ENCODE measurements around the gene NOTCH2.

The NOTCH2 gene

DNA sequence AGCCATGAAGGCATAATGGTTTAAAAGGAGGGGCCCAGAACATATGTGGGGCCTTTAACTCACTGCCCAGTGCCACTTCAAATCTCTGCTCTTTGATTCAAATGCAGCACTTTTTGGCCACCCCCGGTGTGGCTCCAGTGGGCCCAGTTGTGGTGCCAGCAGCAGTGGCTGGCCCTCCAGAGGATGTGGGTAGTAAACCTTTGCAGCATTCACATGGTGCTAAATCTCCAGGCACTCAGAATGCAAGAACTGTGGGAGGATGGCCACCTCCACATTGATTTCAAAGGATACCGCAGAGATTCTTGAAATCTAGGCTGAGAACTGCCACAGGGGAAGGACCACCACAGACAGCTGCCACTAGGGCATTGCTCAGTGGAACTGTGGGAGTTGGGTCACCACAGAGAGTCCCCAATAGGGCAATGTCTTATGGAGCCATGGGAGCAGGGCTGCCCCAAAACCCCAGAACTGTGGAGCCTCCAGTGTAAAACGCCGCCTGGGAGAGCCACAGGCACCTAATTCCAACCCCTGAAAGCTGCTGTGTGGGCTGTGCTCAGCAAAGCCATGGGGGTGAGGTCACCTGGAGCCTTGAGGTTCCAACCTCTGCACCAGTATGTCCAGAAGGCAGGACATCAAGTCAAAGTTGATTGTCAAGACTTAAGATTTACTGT, 166.6 kb downstream of the NOTCH2 start:
- DNase-seq, result no peak

DNA sequence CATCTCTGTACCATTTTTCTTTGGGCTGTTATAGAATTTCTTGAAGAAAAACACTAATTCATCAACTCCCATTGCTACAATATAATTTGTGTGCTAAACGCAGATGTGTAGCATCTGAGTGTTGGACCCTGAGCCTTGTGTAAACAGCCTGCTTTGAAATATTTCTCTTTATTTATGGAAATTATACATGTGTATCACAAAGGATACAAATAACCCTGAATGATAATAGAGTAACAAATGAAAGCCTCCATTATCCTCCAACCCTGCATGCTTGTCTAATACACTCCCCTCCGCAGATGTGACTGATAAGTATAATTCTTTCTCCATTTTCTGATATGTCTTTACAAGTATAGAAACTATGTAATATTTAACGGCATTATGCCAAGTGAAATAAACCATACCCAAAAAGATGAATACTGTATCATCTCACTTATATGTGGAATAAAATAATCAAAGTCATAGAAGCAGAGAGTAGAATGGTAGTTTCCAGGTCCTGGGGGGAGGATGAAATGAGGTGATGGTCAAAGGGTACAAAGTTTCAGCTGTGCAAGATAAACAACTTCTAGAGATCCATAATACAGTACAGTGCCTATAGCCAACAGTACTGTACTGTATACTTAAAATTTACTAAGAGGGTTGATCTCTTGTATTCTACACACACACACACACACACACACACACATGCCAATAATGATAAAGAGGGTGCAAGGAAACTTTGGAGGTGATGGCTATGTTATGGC, 170.3 kb downstream of the NOTCH2 start:
- DNase-seq, result no peak

DNA sequence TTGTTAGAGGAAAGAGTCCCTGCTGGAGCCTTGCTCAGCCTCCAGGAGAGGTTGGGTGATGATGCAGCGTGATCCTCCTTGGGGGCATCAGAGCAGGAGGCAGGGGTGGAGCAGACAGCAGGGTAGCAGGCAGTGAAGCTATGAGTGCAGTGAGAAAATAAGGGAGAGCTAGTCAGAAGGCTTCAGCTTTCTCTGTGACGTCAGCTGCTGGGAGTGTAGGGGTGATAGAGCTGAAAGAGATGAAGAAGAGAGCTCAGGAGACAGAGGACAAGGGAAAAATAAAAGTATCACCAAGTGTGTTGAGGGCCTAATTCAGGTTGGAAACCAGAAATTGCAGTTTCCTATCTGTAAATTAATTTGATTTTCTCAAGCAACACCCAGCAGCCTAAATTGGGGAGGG, 170.9 kb downstream of the NOTCH2 start:
- DNase-seq, result no peak

DNA sequence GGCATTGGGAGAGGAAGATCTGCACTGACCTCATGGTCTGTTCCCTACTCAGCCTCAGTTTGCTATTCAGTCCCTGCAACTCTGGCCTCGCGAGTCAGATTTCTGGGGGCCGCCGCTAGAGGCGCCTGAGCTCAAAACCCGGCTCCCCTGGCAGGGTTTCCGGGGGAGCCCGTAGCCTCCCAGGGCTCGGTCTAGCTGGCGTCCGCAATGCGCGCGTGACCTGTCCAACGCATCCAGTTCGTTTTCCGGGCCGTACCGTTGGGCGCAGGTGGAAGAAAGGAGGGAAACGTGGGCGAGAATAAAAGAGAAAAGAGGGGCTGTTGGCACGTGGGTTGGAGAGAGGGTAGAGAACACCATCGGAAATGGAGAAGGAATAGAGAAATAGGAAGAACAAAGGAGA, 173.2 kb downstream of the NOTCH2 start, which contains the start of gene ADAM30:
TSS of gene ADAM30 (minus strand) at position 213 of the 400 bp plus-strand sequence. CDS start at position 34, 179 bp downstream.
- no peak for DNase-seq

DNA sequence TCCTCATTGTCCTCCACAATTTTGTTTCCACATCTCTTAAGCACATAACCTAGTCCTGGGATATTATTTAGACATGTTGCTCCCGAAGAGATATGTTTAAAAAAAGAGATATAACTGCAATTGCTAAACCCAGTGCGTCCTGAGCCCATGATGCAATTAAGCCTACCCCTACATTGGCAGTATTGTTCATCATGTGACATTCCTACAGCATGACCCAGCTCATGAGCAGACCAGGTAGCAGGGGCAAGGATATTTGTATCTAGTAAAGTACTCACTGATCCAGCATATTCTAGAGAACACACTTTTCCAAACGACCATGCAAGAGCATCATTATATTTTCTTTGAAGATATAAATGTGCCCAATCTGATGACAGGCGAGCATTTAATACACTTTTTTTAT, 174.4 kb downstream of the NOTCH2 start:
- no peak for DNase-seq

DNA sequence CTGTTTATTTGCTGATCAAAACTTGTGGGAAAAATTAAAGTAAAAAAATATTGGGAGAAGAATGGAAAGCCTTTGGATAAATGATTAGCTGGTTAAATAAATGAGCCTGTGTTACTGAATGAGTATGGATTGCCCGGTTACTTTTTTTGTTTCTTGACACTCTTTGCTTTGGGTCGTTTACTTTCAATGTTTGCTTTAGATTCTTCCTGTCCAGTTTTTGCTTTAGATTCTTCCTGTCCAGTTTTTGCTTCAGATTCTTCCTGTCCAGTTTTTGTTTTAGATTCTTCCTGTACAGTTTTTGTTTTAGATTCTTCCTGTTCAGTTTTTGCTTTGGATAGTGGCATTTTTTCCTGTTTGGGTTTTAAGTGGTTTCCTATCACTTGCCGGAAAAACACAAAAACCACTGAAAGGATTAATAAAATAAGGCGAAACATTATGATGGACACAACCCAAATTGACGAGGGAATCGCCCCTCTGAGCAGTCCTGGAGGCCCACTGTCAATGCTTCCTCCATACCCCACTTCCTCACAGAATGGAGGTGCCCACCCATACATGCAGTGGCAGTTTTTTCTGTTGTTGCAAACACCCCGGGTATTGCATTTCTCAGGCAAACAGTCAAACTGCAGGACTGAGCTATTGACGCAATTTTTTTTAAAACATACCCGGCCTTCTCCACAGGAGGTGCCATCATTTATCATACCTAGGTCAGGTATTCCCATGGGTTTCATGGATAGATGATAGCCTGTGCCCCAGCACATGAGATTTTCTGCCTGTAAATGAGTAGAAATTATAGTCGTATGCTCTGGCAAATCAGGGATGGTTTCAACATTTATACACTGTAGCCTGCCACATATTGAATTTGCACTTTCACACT, 175.4 kb downstream of the NOTCH2 start:
- no peak for DNase-seq

DNA sequence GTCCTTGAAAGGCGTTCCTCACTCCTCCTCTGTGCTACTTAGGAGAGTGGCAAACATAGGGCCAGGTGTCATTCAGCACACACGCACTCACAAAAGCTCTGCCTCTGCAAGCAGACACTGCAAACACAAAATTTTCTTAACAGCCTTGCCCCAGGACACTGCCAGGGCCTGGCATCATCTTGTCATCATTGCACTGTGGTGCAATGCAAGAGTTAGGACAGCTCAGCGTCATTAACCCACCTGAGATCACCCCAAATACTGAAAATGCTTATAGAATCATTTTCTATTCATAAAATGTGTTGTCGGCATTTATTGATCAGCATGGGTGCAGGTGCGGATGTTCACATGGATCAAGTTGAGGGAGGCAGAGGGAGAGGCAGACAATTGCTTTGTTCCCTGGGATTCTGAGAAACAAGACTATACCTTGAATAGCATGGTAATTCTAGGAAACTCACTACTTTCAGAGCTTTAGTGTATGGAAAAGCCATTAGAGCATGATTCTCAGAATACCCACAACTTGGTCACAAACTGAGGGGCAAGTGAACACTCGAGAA, 176.1 kb downstream of the NOTCH2 start:
- no peak for DNase-seq

DNA sequence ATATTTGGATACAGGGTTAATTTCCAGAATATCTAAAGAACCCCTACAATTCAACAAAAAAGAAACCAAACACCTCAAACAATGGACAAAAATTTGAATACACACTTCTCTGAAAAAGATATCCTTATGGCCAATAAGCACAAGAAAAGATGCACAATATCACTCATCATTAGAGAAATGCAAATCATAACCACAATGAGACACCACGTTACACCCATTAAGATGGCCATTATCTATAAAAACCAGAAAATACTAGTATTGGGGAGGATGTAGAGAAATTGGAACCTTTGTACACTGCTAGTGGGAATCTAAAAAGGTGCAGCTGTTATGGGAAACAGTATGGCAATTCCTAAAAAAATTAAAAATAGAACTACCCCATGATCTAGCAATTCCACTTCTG, 178.1 kb downstream of the NOTCH2 start:
- no peak for DNase-seq

DNA sequence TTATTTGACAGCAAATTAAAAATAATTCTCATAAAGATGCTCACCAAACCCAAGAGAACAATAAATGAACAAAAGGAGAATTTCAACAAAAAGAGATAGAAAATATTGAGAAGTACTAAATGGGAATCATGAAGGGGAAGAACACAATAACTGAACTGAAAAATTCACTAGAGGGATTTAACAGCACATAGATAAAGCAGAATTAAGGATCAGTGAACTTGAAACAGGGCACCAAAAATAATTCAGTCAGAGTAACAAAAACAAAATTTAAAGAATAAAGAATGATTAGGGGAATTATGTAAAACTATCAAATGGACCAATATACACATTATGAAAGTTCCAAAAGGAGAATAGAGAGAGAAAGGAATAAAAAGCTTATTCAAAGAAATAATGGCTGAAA, 181.0 kb downstream of the NOTCH2 start:
- DNase-seq, result no peak

DNA sequence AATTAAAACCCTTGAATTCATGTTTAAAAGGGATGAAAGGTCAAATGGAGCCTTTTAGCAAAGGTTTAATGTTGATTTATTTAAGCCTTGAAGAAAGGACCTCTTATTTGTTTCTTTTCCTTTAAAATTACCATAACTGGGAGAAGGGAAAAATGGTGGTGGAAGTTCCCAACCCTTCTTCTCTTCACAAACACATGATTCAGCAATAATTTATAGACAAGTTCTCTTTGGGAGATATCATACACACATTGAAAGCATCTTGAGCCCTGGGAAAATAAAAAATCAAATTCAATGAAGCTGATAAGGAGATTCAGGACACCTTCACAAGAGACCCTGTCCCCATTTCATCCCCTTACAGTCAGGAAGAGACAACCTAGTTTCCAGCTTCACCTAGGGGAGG, 182.0 kb downstream of the NOTCH2 start:
- DNase-seq, result no peak

DNA sequence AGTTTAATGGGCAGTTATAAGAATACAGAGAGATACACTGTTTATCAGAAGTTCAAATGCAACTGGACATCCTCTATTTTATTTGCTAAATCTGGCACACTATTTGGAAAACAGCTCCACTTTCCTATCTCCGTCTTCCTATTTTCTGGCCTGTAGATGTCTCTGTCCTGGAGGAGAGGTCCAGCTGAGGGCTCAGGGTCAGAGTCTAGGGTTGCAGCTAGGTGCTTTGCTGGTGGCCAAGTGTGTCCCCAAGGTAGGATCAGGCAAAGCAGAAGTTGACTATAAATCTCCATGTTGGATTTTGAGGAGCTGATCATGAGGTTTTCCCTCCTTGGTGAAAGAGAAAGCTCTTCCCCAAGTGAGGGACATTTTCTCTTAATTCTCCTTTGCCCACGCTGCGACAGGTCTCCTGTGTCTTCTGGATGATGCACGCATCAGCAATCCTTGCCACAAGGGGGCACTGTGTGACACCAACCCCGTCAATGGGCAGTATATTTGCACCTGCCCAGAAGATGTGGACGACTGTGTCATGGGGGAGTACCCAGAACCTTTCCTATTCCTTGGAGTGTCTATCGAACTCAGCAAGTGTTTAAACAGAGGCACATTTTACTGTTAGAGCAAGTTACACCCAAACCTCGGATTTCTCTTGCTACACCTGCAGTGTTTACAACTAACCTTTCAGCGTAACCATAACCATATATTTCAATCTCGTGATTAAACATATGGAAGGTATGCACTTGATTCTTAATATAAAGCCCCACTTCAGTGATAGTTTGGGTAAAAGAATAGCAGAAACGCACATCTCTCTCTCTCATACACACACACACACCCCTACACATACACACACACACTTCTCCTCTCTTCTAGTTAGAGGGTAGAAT, 183.3 kb downstream of the NOTCH2 start:
- peak; percentile 29 for DNase-seq

DNA sequence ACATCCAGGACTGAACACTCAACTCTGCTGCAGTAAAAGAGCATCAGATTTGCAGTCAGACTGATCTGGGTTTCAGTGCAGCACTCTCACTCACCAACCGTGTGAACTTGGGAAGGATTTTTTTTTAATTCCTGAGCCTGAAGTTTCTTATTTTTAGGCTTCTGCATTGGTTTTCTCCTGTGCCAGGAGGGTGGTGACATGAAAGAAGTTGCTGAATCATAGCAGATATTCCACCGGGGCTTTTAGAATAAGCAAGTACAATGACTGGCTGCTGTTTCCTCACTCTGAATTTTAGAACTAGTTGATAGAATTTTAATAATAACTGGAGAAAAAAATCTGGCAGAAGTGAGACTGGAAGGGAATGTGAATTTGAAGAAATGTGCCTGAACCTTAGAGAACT, 184.8 kb downstream of the NOTCH2 start:
- DNase-seq, result no peak

DNA sequence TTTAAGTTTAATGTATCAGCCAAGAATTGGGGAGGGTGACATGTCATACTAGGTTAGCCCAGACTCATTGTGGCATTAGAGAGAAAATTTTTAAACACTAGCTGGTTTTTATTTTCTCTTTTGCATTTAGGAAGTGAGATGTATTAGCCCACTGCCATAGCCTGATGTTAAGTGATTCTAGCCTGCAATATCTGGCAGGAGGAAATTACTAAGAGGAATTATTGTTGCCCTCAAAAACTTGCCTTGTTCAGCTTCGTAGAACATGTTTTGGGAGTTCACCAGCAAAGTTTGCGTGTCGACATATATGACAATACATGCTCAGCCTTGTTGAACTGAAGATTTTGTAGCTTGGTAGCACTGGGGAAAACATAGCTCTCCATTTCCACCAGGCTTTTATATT, 185.6 kb downstream of the NOTCH2 start:
- no peak for DNase-seq

DNA sequence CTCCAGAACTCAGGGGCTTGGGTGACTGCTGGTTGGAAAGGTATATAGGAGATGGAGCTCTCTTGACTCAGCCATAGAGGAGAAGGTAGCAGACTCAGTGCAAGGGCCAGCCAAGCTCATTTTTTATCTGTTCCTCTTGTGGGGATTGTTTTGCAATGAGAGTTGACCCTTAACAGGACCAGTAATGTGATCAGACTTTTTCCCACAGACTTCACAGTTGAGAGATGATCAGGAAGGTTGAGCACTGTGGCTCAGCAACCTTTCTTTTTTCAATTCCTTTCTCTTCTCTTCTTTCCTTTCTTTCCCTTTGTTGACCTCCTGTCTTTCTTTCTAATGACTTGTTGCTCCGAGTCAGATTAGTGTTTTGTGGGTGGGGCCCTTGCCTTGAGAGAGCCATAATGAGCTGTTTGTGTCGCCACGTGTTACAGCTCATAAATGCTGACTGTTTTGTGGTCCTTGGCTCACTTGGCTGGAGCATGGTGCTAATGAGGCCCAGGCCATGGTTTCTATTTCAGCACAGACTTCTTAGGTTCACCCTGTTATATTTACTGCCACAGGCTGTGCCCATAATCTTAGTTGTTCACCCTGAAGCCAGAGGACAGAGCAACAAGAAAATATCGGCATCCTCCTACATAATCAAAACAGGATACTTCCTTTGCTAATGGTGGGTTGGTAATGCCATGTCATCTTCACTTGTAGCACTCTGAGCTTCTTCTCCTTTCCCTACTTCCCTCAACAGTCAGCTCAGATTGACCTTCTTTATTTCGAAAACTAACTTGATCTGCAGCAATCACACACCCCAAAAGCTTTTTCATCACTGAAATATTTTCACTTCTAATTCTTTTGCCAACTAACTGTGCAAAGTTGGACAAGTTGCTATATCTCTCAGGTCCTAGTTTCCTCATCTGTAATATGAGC, 187.1 kb downstream of the NOTCH2 start:
- no peak for DNase-seq

DNA sequence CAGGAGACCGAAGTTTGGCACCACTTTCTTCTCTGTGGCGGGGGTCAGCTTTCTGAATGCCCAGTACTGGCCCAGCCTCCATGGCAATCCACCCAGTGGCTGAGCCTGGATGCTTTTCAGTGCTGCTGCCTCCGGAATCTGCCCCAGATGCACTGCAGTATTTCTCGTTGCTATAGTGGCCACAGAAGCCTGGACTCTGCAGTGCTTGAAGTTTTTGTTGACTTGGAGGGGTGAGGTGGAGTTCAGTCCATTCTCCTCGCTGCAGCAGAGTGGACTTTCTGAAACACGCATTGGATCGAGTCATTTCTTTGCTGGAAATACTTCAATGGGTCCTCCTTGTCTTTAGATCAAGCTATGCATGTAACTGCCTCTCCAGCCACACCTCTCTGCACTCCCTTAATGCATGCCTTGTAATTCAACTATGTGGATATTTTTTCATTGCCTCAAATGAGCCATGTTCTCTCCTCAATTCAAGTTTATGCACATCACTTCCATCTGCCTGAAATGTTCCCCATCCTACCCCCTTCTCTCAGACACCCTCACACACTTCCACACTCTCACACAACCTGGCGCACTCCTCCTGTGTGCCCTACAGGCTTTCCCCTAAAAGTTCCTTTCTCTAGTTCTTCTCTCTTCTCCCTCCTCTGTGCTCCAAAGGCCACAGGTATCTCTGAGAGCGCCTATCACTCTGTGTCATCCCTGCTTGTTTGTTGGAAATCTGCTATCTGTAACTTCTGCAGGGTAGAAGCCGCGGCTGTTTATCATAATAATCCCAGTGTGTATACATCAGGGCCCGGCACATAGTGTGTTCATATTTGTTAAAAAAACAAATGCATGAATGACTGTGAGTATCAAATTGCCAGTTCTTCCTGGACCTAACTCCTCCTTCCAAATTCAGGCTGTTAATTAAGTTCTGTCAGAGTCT, 189.7 kb downstream of the NOTCH2 start:
- DNase-seq, result no peak

DNA sequence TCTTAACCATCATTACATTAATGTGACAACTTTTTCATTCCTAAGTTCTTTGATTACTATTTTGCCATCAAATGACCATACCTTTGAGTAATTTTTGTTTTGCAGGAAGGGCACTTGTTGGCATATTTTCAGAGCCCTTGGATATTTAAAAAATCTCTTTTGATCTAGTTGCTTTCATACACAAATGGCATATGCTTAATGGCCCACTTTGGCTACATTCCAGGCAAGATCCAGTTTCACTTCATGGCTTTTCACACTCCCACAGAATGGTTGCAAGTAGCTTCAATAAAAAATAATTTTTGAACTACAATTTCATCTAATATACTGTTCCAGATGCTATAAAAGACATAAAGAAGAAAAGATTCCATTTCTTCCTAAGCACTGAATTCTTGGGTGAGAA, 191.3 kb downstream of the NOTCH2 start:
- no peak for DNase-seq

DNA sequence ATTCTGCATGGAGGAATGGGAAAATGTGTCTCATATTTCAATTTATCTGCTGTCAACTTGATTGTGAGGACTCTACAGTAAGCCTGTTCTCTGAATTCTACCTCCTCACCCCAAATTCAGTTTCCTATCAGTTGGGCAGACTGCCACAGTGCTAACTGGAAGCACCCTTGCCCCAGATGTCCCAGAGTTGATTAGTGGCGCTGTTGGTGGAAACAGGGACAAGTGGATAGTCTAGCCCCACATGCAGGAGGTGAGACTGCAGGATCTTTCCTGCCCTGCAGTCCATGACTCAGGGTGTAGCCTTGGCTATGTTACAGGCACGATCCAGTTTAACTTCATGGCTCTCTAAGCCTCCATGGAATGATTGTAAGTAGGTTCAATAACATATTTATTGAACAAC, 195.3 kb downstream of the NOTCH2 start:
- no peak for DNase-seq

DNA sequence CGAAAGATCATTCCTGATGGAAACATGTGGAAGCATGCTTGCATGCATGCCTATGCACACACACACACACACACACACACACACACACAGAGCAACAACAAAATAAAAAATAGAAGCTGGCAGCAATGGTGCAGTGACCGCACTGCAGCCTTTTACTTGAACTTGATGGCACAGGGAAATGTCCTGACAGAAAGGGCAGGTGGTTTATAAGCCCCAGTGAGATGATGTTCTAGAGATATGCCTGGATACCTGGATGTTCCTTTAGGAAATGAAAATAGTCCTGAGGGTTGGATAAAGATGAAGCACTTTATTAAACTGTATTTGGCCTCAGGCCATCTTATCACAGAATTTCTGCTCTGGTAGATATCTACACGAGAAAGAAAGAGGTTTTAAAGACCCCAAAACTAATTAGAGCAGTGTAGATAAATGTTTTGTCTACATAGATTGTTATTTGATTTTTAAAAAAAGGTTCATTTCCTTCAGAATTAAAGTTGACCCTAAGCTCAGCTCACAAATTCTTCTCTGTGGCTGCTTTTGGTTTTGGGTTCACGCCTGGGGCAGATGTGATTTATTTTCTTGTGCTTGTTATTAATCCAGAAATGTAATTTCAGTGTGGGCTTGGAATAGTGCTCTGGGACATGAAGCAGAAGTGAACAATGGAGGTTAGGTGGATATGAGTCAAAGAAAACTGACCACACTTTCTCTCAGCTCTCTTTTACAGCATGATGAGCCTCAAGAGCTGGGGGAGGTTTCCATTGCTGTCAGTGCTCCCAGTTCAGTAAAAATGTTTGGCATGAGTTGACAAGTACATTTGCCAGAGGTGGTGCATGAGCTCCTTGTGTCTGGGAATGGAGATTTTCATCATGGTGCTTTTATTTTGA, 196.1 kb downstream of the NOTCH2 start:
- DNase-seq, result no peak

DNA sequence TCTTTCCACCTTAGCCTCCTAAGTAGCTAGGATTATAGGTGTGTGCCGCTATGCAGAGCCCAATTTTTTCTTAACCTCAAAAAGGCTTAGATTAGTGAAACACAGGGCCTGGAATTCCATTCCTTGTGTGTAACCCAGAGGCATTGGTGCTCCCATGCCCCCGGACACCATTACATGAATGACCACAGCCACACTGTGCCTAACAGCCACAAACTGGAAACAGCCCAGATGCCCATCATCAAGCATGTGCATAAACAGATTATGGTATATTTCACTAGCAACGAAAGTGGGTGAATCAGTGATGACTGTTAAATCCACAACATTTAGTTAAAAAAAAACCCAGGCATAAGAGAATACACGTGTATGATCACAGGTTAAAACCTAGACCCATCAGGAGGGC, 197.6 kb downstream of the NOTCH2 start:
- DNase-seq, result no peak
